GM04504 (cell line): ENCODE measurements around the gene EFL1.
A peak's percentile ranks its signal among the peaks of the same experiment; 100 is the strongest.
"Not testable (repeated sequence)": the region's sequence is repeated elsewhere in the genome, so short reads cannot be mapped to it uniquely, and the experiment has no call there.

Experiments
- DNase-seq: peaks from one replicate; pipeline ENCODE4 v3.0.0-alpha.2; 2012; ENCODE audit warnings: low read depth

EFL1 gene

DNA sequence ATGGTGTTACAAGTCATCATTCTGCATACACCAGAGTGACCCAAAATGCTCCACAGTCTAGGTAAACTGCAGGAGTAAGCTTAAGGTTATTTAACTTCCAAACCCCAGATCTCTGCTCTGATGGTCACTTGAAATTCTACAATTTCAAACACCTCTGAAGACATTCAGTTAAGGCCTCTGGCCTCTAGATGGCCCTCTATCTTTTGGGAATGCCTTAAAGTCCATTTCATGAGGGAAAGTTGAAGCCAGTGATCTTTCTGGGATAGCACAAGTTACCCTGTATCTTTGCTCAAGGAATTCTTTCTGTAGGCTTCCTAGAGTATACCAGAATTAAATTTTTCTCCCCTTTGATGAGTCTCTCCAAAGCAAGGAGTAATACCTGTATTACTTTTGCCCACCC is 18.7 kb upstream of the EFL1 start:
- not testable (repeated sequence) for DNase-seq

GRCh38 chr15:82275410-82275809 is 12.9 kb upstream of the EFL1 start:
- no peak for DNase-seq

DNA sequence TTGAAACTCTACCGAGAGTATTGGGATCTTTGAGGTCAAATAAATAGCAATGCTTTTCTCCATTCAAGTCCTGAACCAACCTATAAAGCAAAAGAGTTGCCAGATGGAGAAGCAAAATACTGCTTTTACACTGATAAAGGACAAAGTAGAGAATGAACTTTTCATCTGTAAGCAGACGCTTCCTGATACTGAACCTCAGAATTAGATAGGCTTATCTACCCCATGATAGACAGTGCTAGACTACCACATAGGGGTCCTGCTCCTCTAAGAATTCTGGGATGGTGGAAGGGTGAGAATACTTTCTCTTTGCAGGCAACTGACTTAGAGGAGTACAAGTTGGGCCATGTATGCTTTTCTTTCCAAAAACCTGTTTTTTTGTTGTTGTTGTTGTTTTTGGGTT is 9.6 kb upstream of the EFL1 start:
- no peak for DNase-seq

- DNase-seq: not testable (repeated sequence)
Observed at GRCh38 chr15:82268454-82268853, 5.9 kb upstream of the EFL1 start.

GRCh38 chr15:82267137-82267536 is 4.6 kb upstream of the EFL1 start:
- not testable (repeated sequence) for DNase-seq

GRCh38 chr15:82263350-82263749 is 816 bp upstream of the EFL1 start:
- DNase-seq: no peak

- peak; percentile 35 for DNase-seq
Observed at GRCh38 chr15:82261566-82262421, 740 bp downstream of the EFL1 start.

- DNase-seq: not testable (repeated sequence)
Observed at GRCh38 chr15:82248261-82248660, 14.3 kb downstream of the EFL1 start.

DNA sequence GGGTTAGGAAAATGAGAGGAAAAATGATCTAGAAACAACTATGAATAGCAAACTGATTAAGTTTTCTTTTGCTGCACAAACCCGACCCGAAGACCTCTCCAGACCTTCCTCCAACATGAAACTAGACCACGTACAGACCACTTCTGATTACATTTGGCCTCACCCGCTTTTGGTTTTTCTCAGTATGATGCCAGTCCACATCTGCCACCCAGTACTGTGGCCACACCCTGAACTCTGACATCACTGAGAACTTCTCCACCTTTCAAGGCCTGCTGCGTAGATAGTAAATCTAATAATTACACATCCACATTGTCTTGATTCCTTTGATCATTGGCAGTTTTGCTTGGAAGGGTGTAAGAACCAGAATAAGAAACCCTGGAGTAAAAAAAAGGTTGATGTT is 16.6 kb downstream of the EFL1 start:
- not testable (repeated sequence) for DNase-seq

DNA sequence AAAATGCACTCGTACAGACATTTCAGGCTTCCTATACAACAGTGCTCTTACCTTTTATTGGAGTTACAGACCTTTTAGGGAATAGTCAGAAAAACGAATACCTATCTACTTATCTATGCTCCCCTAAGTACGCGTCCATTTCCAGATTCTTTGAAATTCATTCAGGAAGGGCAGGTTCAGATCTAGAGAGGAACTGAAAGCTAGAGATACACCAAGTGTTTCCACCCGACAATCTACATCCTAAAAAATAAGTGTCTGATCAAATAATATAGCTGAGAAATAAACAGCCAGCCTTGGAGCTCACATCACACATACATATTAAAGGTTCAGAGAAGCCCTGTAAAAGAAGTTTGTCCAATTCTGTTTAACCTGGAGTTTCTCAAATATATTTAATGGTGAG is 18.9 kb downstream of the EFL1 start:
- not testable (repeated sequence) for DNase-seq

DNA sequence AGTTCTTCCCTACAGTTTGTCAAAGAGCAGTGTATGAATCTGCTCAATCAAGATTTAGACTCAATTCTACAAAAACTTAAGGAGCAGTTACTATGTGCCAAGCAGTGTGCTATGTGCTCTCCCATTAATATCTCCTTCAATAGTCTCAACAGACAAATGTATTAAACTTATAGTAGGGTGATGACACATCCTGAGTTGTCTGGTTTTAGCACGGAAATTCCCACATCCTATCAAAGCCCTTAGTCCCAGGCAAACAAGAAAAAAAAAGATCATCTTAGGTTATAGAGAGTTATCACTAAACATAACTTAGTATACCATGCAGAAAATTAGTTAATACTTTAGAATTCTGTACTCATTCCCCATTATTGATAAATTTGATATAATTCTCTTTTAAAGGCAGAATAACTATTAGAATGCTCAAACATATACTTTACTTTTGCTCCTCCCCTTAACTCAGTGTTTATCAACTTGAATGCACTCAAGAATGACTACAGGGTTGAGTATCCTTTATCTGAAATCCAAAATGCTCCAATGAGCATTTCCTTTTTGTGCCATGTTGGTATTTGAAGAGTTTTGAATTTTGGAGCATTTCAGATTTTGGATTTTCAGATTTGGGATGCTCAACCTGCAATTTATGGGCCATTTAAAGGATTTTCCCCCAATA is 20.6 kb downstream of the EFL1 start:
- DNase-seq: not testable (repeated sequence)

DNA sequence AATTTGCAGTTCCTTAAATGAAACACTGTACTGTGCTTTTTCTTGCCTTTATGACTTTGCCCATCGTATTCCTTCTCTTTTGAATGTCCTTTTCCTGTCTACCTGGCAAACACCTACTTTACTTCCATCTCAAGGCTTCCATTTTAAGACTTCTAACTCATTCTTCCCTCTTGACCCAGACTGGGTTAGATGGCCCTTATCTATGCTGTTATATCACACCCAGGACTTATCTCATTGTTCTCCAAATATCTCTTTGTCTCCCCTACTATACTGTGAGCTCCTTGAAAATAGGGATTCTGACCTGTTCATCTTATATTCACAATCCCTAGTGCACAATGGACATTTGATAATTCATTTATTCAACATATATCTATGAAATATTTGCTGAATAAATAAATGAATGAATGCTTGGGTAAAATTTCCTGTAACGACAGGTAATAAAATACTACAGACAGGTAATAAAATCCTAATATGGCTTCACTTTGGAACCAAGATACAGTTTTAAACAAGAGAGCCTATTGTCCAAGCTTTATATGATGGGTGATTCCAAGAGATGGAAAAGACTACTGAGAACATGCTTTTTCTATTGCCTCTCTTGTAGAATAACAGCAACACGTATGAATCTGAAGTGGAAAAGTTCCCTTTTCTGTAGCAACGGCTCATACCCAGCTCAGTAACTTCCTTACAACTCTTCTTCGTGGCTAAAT is 22.7 kb downstream of the EFL1 start:
- no peak for DNase-seq

DNA sequence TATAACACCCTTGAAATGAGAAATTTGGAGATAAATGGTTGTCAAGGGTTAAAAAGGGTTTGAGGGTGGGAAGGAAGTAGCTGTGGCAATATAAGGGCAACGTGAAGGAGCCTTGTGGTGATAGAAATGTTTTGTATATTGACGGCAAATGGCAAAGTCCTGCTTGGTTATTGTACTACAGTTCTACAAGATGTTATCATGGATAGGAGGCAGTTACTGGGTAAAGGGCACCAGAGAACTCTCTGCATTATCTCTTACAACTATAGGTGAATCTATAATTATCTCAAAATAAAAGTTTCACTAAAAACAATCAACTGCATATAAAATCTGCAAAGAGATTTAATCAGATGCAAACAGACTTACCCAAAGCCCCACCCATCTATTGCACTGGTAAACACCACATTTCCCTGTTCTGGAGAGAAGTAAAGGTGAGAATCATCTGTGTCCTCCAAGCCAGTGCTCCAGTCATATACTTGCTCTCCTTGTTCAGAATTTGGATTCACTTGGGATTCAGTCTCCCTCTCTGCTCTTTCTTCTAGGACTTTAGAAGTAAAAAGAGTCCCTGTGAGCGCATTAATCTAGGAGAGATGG is 24.5 kb downstream of the EFL1 start:
- not testable (repeated sequence) for DNase-seq

DNA sequence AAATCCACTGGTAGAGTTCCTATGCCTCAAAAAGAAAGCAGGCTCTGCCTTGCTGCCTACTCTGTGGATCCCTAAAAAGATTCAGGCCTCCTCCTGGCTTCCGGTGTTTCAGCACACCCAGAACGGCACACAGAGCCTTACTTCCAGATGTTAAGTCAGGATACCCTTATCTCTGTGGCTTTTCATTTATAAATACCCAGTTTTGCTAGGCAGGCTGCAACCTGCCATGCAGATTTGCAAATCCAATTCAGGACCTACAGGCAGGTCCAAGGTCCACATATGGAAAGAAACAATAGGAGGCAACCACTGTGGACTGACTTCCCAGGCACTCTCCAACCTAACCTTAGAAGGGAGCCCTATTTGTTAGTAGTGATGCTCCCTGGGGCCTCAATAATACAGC is 30.7 kb downstream of the EFL1 start:
- no peak for DNase-seq

DNA sequence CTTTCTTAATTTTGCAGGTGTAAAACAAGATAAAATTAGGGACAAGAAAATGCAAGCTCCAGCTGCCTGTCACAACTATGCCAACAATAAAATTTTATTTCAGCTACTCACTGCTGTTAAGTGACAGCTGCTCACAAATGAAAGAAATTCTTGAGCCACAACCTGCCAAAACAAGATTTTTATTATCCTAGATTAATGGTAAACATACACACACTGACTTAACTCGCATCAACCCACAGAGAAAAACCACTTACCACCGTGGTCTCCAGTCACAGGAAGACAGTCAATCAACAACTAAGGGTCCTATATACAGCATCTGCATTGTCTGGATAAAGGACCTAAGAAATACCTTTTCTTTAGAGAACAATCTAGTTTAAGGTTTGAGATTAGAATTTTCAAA is 31.3 kb downstream of the EFL1 start:
- no peak for DNase-seq

- DNase-seq: no peak
Observed at GRCh38 chr15:82228750-82229149, 33.8 kb downstream of the EFL1 start.

DNA sequence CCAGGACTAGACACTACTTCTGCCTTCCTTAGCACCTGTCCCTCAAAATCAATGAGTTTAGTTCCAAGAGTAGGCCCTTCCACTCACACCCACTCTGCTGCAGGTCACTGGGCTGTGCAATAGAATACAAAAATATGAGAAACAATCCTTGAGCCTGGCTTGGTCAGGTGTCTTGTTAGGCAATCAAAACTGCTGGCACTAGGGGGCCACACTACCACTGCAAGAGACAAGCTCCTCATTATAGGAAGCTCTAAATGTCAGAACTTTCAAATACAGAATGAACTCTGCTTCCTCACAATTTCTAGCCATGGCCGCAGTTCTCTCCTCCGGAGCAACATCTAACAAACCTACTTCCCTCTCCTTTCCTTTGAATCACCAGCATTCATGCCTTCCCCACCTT is 41.0 kb downstream of the EFL1 start:
- not testable (repeated sequence) for DNase-seq

DNA sequence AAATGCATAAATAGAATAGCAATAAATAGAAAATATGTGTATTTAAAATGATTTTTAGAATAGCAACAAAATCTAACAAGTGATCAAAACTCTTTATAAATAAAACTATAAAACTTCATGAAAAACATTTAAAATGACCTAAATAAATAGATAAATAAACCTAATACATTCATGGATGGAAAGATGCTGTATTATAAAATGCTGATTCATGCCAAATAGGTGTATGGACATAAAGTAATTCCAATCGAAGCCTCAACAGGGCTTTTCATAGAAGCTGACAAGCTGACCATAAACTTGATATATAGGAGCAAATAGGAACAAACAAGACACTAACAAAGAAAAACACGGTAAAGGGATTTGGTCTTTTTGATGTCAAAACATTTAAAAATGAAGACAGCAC is 46.4 kb downstream of the EFL1 start:
- DNase-seq: not testable (repeated sequence)

GRCh38 chr15:82212201-82212600 is 50.3 kb downstream of the EFL1 start:
- not testable (repeated sequence) for DNase-seq

DNA sequence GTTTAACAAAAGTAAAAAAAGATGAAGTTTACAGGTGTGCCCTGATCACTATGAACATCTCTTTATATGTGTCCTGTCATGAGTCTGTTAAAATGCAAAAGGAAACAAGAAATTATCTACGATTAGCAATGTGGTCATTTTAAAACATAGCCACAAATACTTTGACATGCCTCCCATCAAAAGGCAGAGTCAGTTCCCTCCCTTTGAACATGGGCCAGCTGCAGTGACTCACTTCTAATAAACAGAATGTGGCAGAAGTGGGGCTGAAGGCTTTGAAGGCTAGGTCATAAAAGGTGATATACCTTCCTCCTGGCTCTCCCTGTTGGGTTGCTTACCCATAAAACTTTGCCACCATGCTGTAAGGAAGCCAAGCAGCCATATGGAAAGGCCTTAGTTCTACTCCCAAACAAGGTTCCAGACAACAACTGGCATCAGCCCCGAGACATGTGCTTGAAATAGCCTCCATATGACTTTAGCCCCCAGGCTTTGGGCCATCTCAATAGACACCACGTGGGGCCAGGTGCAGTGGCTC is 52.4 kb downstream of the EFL1 start:
- peak; percentile 10 for DNase-seq

- not testable (repeated sequence) for DNase-seq
Observed at GRCh38 chr15:82204575-82204974, 58.0 kb downstream of the EFL1 start.
